Uterus (tissue), 4 donors: ENCODE results near the gene EBI3. TPM values are rescaled to one million over a fixed set of nuclear protein-coding genes. Genes with fewer than 3 reads are reported as not detected.

Experiments used
- DNase-seq, 2 donors: peaks; one replicate each; pipeline ENCODE4 v3.0.0-alpha.2; 2019 to 2020
- H3K27ac ChIP-seq, 2 donors: fragments of 200-600 bp; sonication (generic); 1 replicate in 1 of 2; 2 replicates in 1 of 2; pipeline ENCODE4 v1.5.1; 2016 to 2018
- H3K27me3 ChIP-seq, 2 donors: fragments of 200-600 bp; sonication (generic); one replicate each; pipeline ENCODE4 v1.5.1; 2018 to 2019; ENCODE audit warnings: control low read depth in 1 of 2
- H3K36me3 ChIP-seq, 2 donors: fragments of 200-600 bp; sonication (generic); one replicate each; pipeline ENCODE4 v1.5.1; 2019; ENCODE audit warnings: control low read depth in 1 of 2
- H3K4me1 ChIP-seq, 2 donors: fragments of 200-600 bp; sonication (generic); one replicate each; pipeline ENCODE4 v1.5.1; 2018 to 2019; ENCODE audit warnings: control low read depth in 1 of 2
- H3K4me3 ChIP-seq, 2 donors: fragments of 200-600 bp; sonication (generic); 1 replicate in 1 of 2; 2 replicates in 1 of 2; pipeline ENCODE4 v1.5.1; 2018 to 2019; ENCODE audit warnings: mild to moderate bottlenecking in 1 of 2
- H3K9me3 ChIP-seq, 2 donors: fragments of 200-600 bp; sonication (generic); one replicate each; pipeline ENCODE4 v1.5.1; 2019; ENCODE audit warnings: control low read depth in 1 of 2
- POLR2A ChIP-seq, 2 donors: fragments of 450-650 bp; IDR thresholded peaks; one replicate each; pipeline ENCODE4 v1.6.1; 2016; ENCODE audit warnings: antibody characterized with exemption in 2 of 2, mild to moderate bottlenecking in 1 of 2, moderate library complexity in 1 of 2
- intact Hi-C: fragments of 100-400 bp; cut with DNase I; formaldehyde crosslinking; loops from one replicate; pipeline ENCODE4 v1.15.1; 2023; ENCODE audit warnings: low total_unique reads
- total RNA-seq, 4 donors: library from RNA; depleted of rRNA in 3 of 4; stranded (reverse); fragments of >200 nt in 3 of 4; gene quantifications; one replicate each; pipeline versions ENCODE4 v1.1.0 to v1.2.4, GENCODE V29; 2014 to 2023
- TF ChIP-seq, protein P1 (sequence below), 4 experiments: fragments of 200-600 bp in 2 of 4; fragments of 450-650 bp in 2 of 4; sonication (generic) in 2 of 4; IDR thresholded peaks; one replicate each; pipeline ENCODE4 v1.5.1; 2016 to 2019; ENCODE audit warnings: antibody characterized with exemption in 4 of 4, mild to moderate bottlenecking in 2 of 4, moderate library complexity in 1 of 4
- donor health status: DM: yes; HTN: yes; CAD: no.

Gene EBI3
- total RNA-seq, 4 donors from 2014 or later = 1.2 to 1.8 (median 1.5) TPM; not detected in 1

DNA sequence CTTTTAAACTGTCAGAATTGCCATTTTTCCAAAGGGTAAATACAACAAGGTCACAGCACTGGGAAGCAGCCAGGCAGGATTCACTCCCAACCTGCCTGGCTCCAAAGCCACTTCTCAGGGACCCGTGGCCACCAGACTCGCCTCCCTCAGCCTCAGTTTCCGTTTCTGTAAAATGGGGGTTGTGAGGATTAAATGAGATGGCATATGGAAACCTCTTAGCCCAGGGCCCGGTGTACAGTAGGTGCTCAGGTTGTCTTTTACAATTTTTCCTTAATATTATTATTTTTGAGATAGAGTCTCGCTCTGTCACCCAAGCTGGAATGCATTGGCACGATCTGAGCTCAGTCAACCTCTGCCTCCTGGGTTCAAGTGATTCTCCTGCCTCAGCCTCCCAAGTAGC, 27.7 kb downstream of the EBI3 start:
- no peak overlapping the region for H3K27ac ChIP-seq
- H3K27me3 ChIP-seq = no peaks in the 10 kb centered on the region
- no peak overlapping the region for H3K4me3 ChIP-seq
- no peaks in the 10 kb centered on the region for H3K36me3 ChIP-seq
- intact Hi-C loops = no loop called here
- no peaks in the 10 kb centered on the region for H3K4me1 ChIP-seq
- DNase-seq = no peak
- H3K9me3 ChIP-seq = peaks cover 0 to 10% of the 10 kb centered on the region in 2 donors
- no peak for TF ChIP-seq POLR2A (IDR thresholded peaks at IDR 0.05)
- TF ChIP-seq, protein P1, sequence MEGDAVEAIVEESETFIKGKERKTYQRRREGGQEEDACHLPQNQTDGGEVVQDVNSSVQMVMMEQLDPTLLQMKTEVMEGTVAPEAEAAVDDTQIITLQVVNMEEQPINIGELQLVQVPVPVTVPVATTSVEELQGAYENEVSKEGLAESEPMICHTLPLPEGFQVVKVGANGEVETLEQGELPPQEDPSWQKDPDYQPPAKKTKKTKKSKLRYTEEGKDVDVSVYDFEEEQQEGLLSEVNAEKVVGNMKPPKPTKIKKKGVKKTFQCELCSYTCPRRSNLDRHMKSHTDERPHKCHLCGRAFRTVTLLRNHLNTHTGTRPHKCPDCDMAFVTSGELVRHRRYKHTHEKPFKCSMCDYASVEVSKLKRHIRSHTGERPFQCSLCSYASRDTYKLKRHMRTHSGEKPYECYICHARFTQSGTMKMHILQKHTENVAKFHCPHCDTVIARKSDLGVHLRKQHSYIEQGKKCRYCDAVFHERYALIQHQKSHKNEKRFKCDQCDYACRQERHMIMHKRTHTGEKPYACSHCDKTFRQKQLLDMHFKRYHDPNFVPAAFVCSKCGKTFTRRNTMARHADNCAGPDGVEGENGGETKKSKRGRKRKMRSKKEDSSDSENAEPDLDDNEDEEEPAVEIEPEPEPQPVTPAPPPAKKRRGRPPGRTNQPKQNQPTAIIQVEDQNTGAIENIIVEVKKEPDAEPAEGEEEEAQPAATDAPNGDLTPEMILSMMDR (IDR thresholded peaks at IDR 0.05) = no peak

DNA sequence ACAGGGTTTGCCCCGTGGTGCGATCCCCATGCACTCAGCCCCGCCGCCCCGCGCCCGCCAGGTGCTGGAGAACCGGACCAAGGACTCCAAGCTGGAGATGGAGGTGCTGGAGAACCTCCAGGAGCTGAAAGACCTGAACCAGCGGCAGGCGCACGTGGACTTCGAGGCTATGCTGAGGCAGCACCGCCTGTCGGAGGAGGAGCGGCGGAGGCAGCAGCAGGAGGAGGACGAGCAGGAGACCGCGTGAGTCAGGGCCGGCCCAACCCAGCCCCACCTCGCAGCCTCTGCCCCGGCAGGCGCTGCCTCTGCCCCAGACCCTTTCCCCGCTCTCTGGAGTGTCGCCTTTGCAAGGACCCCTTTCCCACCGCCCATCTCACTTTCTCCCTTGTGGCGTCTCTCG, 28.9 kb downstream of the EBI3 start:
- no peaks in the 10 kb centered on the region for H3K36me3 ChIP-seq
- TF ChIP-seq POLR2A (IDR thresholded peaks at IDR 0.05) = no peak
- TF ChIP-seq, protein P1 (IDR thresholded peaks at IDR 0.05) = no peak
- no peak overlapping the region for H3K4me3 ChIP-seq
- intact Hi-C loops = no loop called here
- H3K9me3 ChIP-seq = peaks cover 0 to 10% of the 10 kb centered on the region in 2 donors
- no peak overlapping the region for H3K27ac ChIP-seq
- H3K27me3 ChIP-seq = no peaks in the 10 kb centered on the region
- H3K4me1 ChIP-seq = no peaks in the 10 kb centered on the region
- no peak for DNase-seq

DNA sequence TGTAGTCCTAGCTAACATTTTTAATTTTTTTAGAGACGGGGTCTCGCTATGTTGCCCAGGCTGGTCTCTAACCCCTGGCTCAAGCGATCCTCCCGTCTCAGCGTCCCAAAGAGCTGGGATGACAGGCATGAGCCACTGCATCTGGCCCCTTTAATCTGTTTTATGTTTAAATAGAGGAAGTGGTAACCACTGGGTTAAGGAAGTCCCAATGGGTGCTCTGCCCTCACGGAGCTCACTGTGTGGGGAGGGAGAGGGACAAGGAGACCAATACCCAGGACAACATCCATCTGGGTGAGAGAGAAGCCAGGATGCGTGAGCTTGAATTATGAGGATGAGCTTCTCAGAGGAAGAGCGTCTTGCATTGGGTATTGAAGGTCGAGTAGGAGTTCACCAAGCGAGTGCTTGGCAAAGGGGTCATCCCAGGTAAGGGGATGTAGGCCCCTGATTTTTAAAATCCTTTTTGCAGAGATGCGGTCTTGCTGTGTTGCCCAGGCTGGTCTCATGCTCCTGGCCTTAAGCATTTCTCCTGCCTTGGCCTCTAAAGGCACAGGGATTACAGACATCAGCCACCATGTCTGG, 31.4 kb downstream of the EBI3 start:
- no peak for DNase-seq
- H3K4me1 ChIP-seq = no peaks in the 10 kb centered on the region
- intact Hi-C loops = loop anchor here (10.0 kb wide), 1 partner anchor 94 kb away; no protein-coding TSS in a partner anchor
- no peaks in the 10 kb centered on the region for H3K27me3 ChIP-seq
- no peak overlapping the region for H3K27ac ChIP-seq
- H3K4me3 ChIP-seq = no peak overlapping the region
- TF ChIP-seq, protein P1 (IDR thresholded peaks at IDR 0.05) = no peak
- H3K36me3 ChIP-seq = no peaks in the 10 kb centered on the region
- H3K9me3 ChIP-seq = no peaks in the 10 kb centered on the region

DNA sequence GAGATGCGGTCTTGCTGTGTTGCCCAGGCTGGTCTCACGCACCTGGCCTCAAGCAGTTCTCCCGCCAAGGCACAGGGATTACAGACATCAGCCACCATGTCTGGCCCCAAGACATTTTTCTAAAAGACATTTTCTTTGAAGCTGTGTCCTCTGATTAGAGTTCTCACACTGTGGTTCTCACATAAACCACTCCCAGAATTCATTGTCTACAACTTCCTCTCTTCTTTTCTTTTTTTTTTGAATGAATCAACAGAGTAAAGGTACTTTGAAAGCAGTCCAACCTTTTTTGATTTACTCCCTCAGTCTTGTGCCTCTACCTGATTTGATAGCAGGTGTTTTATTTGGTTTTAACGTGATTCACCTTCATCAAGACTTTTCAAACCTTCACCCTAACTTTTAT, 35.5 kb downstream of the EBI3 start:
- intact Hi-C loops = loop anchor here (10.0 kb wide), 1 partner anchor 90 kb away; no protein-coding TSS in a partner anchor
- no peaks in the 10 kb centered on the region for H3K36me3 ChIP-seq
- TF ChIP-seq, protein P1 (IDR thresholded peaks at IDR 0.05) = no peak
- no peak for TF ChIP-seq POLR2A (IDR thresholded peaks at IDR 0.05)

DNA sequence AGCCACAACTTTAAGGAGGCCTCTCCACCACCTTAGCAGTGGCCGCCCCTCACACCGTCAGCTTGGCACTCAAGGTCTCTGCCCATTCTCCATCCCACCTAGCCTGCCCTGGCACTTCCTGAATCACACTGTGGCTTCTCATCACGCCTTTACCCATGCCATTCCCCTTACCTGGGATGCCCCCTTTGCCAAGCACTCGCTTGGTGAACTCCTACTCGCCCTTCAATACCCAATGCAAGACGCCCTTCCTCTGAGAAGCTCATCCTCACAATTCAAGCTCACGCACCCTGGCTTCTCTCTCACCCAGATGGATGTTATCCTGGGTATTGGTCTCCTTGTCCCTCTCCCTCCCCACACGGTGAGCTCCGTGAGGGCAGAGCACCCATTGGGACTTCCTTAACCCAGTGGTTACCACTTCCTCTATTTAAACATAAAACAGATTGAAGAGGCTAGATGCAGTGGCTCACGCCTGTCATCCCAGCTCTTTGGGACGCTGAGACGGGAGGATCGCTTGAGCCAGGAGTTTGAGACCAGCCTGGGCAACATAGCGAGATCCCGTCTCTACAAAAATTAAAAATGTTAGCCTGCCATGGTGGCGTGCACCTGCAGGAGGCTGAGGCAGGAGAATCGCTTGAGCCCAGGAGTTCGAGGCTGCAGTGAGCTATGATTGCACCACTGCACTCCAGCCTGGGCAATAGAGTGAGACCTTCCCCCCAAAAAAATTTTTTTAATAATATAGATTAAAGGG, 37.1 kb downstream of the EBI3 start:
- DNase-seq = no peak
- no peak overlapping the region for H3K27ac ChIP-seq
- H3K4me1 ChIP-seq = no peaks in the 10 kb centered on the region
- TF ChIP-seq POLR2A (IDR thresholded peaks at IDR 0.05) = no peak
- TF ChIP-seq, protein P1 (IDR thresholded peaks at IDR 0.05) = no peak
- no peak overlapping the region for H3K4me3 ChIP-seq
- no peaks in the 10 kb centered on the region for H3K36me3 ChIP-seq
- no peaks in the 10 kb centered on the region for H3K27me3 ChIP-seq
- intact Hi-C loops = loop anchor here (10.0 kb wide), 1 partner anchor 88 kb away; no protein-coding TSS in a partner anchor
- no peaks in the 10 kb centered on the region for H3K9me3 ChIP-seq

More for the DNA sequence above, 35.5 kb downstream of the EBI3 start:
- no peak for DNase-seq
- Histone ChIP-seq H3K27me3 (no peaks in the 10 kb centered on the region), H3K9me3 (no peaks in the 10 kb centered on the region), H3K27ac (no peak overlapping the region), H3K4me3 (no peak overlapping the region), H3K4me1 (no peaks in the 10 kb centered on the region)
